IPS DF 19.7 (cell line): ENCODE measurements around the gene STXBP1.

Source experiments
- DNase-seq: peaks from one replicate; pipeline ENCODE4 v3.0.0-alpha.2; 2013; ENCODE audit warnings: low read depth, low spot score

The STXBP1 gene

GRCh38 chr9:127714951-127715469 lies 102.9 kb downstream of the STXBP1 start:
- DNase-seq: no peak

DNA sequence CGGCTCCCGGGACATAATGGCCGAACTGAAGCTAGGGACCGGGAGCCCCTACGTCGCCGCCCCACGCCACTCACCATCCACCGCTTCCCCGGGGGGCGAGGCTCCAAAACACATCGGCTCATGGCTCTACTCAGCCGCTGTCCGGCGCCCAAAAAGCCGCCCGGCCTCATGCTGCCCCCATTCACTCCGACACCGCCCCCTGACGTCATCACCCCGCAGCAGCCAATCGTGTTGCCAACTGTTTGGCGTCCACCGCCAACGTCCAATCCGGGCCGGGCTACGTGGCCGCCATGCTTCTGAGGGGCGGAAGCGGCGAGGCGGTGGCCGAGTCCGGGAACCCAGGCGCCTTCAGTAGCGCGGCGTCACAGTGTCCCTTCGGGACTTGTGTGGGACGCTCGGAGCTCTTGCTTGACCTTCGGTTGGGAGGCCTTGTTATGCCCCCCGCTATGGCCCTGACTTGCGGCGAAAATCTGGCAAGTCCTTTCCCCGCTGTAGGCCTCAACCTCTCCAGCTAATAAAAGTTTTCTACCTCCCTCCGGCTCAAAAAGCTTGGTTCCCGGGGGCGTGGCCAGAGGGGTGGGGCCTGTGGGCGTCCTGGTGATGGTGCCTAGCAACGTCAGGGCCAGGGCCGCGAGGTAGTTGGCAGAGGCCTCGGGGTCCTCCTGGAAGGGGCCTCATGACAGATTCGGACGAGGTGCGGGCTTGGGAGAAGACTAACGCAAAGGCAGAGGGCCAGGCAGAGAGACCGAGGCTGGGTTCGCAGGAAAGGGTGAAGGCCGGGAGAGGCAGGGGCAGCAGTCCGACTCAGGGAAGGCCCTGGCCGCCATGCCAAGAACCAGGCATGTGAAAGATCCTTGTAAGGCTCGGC lies 103.6 kb downstream of the STXBP1 start, which contains the start of the genes PTRH1 and TTC16:
TSS of gene PTRH1 (minus strand) at position 194 of the 868 bp plus-strand sequence. CDS start at position 170, 24 bp downstream.
TSS of gene TTC16 (plus strand) at position 610 of the 868 bp plus-strand sequence. CDS start at position 677, 67 bp downstream.
- peak; percentile 81 for DNase-seq

DNA sequence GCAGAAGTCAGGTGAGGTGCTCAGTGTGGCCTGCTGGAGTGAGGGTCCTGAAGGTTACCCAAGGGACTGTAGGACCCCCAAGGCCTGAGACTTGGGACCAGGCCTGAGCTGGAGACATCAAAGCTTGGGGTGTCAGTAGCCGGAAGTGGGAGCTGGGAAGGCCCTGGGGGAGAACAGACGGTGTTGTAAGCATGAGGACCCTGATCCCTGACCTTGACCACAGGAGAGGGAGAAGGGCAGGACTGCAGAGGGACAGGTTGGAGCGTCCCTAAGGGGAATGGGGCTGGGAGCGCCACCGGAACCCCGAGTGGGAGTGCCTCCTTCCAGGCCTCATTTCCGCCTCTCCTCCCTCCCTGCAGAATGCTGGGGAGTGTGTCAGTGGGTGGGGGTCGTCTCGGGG lies 104.3 kb downstream of the STXBP1 start:
- DNase-seq: no peak

GRCh38 chr9:127717766-127718165 lies 105.7 kb downstream of the STXBP1 start:
- no peak for DNase-seq

DNA sequence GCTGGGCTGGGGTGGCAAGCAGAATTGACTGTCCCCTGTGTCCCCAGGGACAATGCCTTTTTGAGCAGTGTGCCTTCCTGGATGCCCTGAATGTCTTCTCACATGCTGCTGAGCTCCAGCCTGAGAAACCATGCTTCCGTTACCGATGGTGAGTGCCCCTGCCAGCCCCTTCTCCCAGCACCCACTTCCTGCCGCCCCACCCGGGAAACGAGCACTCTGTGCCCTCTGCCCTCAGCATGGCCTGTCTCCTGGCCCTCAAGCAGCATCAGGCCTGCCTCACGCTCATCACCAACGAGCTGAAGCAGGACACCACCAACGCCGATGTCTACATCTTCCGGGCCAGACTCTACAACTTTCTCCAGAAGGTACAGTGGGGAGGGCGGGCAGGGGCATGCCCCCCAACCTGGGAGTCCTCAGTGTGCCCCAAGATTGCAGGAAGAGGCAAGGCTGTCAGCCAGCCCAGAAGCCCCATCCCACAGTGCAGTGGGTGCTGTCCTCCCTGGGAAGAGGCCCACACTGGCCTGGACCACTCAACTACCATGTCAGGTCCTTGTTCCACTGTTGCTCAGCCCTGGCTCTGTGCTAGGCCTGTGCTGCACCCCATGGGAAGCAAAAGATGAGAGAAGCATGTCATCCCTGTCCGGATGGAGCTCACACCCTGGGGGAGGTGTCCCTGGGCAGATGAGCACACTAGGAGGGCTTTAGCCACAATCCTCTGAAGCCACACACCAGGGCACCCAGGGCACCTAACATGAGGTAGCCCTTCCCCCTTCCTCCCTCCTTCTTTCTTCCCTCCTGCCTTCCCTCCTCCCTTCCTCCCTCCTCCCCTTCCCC lies 108.2 kb downstream of the STXBP1 start:
- DNase-seq: no peak

GRCh38 chr9:127720865-127721227 lies 108.8 kb downstream of the STXBP1 start:
- DNase-seq: no peak

GRCh38 chr9:127721391-127721821 lies 109.3 kb downstream of the STXBP1 start:
- no peak for DNase-seq

GRCh38 chr9:127722055-127722745 lies 110.1 kb downstream of the STXBP1 start:
- no peak for DNase-seq

- DNase-seq: no peak
These were observed 110.9 kb downstream of the STXBP1 start for GRCh38 chr9:127723013-127723412.

DNA sequence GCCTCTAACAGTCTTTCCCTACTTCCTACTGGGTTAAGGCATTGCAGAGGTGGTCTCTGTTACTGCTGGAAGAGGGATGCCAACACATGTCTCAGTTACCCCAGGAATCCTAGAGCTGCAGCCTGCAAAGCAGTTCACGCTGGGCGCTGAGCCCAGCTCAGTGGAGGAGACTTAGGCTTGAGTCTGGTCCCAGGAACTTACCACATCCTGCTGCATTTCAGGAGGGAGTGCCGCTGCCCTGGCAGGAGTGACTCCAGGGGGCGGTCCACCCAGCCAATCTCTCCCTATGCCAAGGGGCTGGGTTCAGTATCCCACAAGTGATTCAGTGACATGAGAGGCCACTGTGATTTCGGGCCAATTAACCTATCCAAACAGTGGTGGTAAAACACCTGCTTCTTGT lies 111.4 kb downstream of the STXBP1 start:
- DNase-seq: no peak

- DNase-seq: no peak
These were observed 111.9 kb downstream of the STXBP1 start for GRCh38 chr9:127724012-127724411.

GRCh38 chr9:127726871-127727270 lies 114.8 kb downstream of the STXBP1 start:
- DNase-seq: no peak

GRCh38 chr9:127728808-127729207 lies 116.7 kb downstream of the STXBP1 start:
- no peak for DNase-seq

DNA sequence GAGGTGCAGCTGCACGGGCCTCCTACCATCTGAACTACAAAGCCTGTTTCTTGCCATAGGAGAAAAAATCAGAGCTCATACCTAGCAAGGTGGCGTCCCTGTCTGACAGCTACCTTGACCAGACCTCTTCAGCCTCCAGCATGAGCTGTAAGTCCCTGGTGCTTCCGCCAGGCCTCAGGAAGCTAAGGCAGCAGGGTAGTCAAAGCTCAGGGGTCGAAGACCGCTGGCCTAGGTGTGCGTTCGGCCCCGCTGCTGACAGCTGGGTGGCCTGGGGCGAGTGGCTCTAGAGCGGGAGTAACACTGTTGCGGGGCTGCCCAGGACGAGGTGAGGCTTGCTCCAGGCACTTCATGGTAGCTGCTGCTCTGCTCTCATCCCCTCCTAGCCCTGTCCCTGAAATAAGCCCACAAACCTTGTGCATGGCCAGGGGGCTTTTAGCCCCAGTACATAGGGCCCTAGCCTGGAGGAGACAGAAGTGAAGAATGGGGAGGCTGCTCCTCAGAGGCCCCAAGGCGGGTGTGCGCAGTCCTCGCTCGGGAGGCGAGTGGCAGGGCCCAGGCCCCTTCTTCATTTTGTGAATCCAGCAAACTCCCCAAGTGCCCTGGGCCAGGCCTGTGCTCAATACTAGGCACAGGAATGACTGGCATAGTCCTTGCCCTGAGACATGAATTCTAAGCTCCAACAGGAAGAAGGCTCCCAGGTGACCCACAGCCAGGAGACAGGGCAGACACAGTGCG lies 117.6 kb downstream of the STXBP1 start:
- no peak for DNase-seq

DNA sequence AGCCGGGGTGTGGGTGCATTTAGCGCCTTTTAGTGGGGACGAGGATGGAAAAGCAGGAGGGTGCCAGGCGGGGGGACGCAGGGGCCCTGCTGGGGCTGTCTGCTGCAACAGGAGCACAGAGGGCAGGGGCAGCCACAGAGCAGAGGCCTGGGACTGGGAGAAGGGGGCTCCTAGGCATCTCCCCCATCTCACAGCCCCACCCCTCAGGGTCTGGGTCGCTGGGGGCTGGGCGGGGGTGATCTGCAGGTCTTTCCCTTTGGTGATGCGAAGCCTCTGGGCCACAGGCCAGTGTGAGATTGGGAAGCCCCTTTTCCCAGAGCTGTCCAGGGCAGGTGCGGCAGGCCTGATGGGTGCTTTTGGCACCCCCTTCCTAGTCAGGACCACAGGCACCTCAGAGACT lies 118.2 kb downstream of the STXBP1 start:
- no peak for DNase-seq

DNA sequence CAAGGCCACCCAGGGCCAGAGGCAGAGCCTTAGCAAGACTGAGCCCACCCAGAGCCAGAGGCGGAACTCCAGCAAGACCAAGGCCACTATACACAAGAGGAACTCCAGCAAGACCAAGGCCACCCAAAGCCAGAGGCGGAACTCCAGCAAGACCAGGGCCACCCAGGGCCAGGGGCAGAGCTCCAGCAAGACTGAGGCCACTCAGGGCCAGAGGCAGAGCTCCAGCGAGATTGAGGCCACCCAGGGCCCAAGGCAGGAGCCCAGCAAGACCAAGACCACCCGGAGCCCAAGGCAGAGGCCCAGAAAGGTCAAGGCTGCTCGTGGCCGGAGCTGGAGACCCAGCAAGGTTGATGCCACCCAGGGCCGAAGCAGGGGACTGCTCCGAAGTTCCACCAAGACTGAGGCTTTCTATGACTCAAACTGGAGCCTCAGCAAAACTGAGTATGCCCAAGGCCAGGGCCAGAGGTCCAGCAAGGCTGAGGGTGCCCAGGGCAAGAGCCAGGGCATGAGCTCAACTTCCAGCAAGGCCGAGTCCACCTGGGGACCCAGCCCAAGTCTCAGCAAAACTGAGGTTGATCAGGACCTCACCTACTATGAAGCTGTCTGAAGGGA lies 118.8 kb downstream of the STXBP1 start:
- DNase-seq: no peak

DNA sequence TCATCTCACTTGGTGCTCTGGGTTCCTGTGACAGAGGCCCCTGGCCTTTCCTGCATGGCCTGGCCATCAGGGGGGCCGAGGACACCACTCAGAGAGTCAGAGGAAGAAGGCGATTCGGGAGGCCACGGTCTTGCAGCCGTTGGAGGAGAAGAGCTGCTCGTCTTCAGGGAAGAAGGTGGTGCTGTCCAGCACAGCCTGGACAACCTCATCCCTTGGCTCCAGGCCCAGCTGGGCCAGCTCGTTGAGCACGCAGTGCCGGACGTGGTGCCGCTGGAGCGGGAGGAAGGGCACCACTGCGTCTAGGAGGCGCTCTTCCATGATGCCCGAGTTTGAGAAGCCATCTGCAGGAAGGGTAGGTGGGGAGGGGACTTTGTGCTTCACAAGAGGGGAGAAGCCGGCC lies 119.9 kb downstream of the STXBP1 start:
- no peak for DNase-seq

- DNase-seq: no peak
These were observed 120.4 kb downstream of the STXBP1 start for GRCh38 chr9:127732444-127732843.

DNA sequence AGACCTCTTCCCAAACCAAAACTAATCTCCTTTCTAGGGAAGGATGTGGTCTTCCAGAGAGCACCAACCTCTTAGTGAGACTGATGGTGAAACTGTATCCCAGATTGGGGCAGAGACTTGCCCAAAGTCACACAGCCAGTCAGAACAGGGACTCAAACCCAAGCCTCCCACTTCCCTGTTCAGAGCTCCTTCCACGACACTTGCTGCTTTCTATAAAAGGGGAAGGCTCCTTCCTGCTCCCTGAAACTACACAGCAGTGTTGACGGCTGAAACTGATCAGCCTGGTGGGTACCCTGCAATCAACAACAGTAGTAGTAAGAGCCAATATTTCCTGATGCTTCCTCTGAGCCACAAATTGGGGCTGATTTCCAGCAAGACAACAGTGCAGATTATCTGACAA lies 121.5 kb downstream of the STXBP1 start:
- no peak for DNase-seq

DNA sequence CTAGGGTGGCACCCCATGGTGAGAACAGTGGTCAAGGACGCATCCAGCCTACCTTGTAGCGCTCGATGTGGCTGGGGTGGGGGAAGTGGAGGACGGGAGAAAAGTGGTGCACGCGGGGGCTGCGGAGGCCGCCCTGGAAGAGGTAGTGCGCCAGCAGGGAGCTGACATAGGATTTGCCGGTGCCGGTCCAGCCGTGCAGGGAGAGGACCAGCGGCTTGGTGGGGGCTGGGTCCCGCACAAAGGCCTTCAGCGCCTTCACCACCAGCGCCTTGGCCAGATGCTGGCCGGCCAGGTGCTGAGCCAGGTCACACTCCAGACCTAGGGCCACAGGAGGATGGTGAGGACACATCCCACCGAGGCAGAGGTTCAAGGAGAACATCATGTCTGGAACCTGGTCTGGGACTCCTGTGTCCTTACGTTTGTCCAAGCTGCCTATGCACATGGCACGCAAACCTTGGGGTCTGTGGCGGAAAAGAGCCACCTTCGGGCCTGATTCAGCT lies 122.2 kb downstream of the STXBP1 start:
- no peak for DNase-seq
